K562 (cell line): ENCODE data around the gene PRKX. TPM values are rescaled to one million over a fixed set of nuclear protein-coding genes. Genes with fewer than 3 reads are reported as not detected.

ENCODE experiments used
- ATAC-seq: fragments of 200-7000 bp; cut with Tn5 transposase; 3 replicates; pipeline ENCODE4 v1.9.1; 2020; ENCODE audit warnings: moderate library complexity
- BruUV-seq: library from RNA; stranded (reverse); fragments of 400-500 nt; replicated peaks from 2 replicates; lab custom pipeline; 2021; lab: Mats Ljungman, UMichigan
- CTCF ChIA-PET: fragments of 300-600 bp; formaldehyde crosslinking; extraction: SDS; loops from one replicate; lab custom pipeline; 2021; ENCODE audit warnings: low intra/inter-chr PET ratio; lab: Yijun Ruan, JAX
- POLR2A ChIA-PET: fragments of 300-600, 350-650 bp; sonication (Branson Sonifier 250); formaldehyde crosslinking; extraction: SDS; loops from one replicate; lab custom pipeline; 2021; ENCODE audit warnings: antibody characterized with exemption, inconsistent platforms; lab: Yijun Ruan, JAX
- DNase-seq, 4 experiments: peaks; one replicate each; pipeline versions ENCODE4 v3.0.0 to v3.0.0-alpha.2; 2011 to 2018; ENCODE audit warnings: low spot score in 3 of 4, mixed read lengths in 3 of 4; ENCODE audit errors: extremely low read depth in 1 of 4
- FAIRE-seq: peaks from 2 replicates; lab custom pipeline; 2011; peaks lifted over from hg19 to GRCh38; lab: Jason Lieb, UNC
- H2AFZ ChIP-seq: 2 replicates; pipeline ENCODE4 v1.6.0; 2011; ENCODE audit warnings: low read depth, low read length, control low read depth, inconsistent platforms
- H3K27ac ChIP-seq: fragments of 200-600 bp; 3 replicates; pipeline ENCODE4 v1.8.0; 2011; ENCODE audit warnings: low read depth, mild to moderate bottlenecking, control low read depth, inconsistent platforms, low read length, moderate library complexity, mixed read lengths; ENCODE audit errors: extremely low read depth
- H3K27me3 ChIP-seq, 2 experiments: fragments of 300-600 bp in 1 of 2; 2 replicates in 1 of 2; 3 replicates in 1 of 2; pipeline versions ENCODE4 v1.6.0 to v1.8.0; 2011; ENCODE audit warnings: inconsistent platforms in 2 of 2, low read length in 2 of 2, mild to moderate bottlenecking in 1 of 2, mixed read lengths in 1 of 2, moderate library complexity in 1 of 2; ENCODE audit not compliant: control insufficient read depth in 2 of 2, insufficient read depth in 2 of 2
- H3K36me3 ChIP-seq: fragments of 300-600 bp; 3 replicates; pipeline ENCODE4 v1.8.0; 2011; ENCODE audit warnings: mild to moderate bottlenecking, low read length, inconsistent platforms; ENCODE audit not compliant: control insufficient read depth, insufficient read depth
- H3K4me1 ChIP-seq, 2 experiments: fragments of 200-600 bp in 1 of 2; replicated peaks in 1 of 2; 2 replicates in 1 of 2; 3 replicates in 1 of 2; pipeline versions ENCODE4 v1.5.1 to v1.8.0; 2011; ENCODE audit warnings: inconsistent platforms in 2 of 2, low read length in 2 of 2, mild to moderate bottlenecking in 1 of 2, mixed read lengths in 1 of 2, moderate library complexity in 1 of 2; ENCODE audit not compliant: control insufficient read depth in 2 of 2, insufficient read depth in 2 of 2
- H3K4me2 ChIP-seq: 2 replicates; pipeline ENCODE4 v1.6.1; 2011; ENCODE audit warnings: low read length, control low read depth, inconsistent platforms, mixed read lengths; ENCODE audit not compliant: insufficient read depth
- H3K4me3 ChIP-seq: fragments of 200-600 bp; sonication (generic), shearing (Covaris generic); 2 replicates; pipeline ENCODE4 v1.5.1; 2016; ENCODE audit warnings: control low read depth, inconsistent platforms
- H3K79me2 ChIP-seq: fragments of 200-600 bp; 3 replicates; pipeline ENCODE4 v1.8.0; 2011; ENCODE audit warnings: low read length, inconsistent platforms; ENCODE audit not compliant: control insufficient read depth, insufficient read depth
- H3K9ac ChIP-seq, 2 experiments: 2 replicates each; pipeline versions ENCODE4 v1.6.0 to v1.6.1; 2011; ENCODE audit warnings: low read depth in 2 of 2, low read length in 2 of 2, control low read depth in 1 of 2, inconsistent platforms in 1 of 2, mild to moderate bottlenecking in 1 of 2, mixed read lengths in 1 of 2; ENCODE audit not compliant: insufficient read depth in 1 of 2
- H3K9me1 ChIP-seq: one replicate; pipeline ENCODE4 v1.6.0; 2011; ENCODE audit warnings: inconsistent platforms, mild to moderate bottlenecking, low read length, moderate library complexity; ENCODE audit not compliant: control insufficient read depth, insufficient read depth
- H3K9me3 ChIP-seq: replicated peaks from 2 replicates; pipeline ENCODE4 v1.5.1; 2011; ENCODE audit warnings: low read depth, low read length, inconsistent platforms; ENCODE audit not compliant: control insufficient read depth, insufficient read depth
- H4K20me1 ChIP-seq: replicated peaks from 2 replicates; pipeline ENCODE4 v1.6.1; 2011; ENCODE audit warnings: low read length, inconsistent platforms, mixed read lengths; ENCODE audit not compliant: control insufficient read depth, insufficient read depth
- CBX1 ChIP-seq: sonication (generic); IDR thresholded peaks from 2 replicates; pipeline ENCODE4 v1.6.1; 2016; ENCODE audit warnings: antibody characterized with exemption, low read depth, mild to moderate bottlenecking
- CBX8 ChIP-seq: fragments of 200-600 bp; sonication (generic); IDR thresholded peaks from 2 replicates; pipeline ENCODE4 v1.6.1; 2012; ENCODE audit warnings: borderline replicate concordance, mixed run types, low read depth, mild to moderate bottlenecking, moderate library complexity, mixed read lengths, low read length, control low read depth, inconsistent platforms; ENCODE audit not compliant: poor library complexity, severe bottlenecking; ENCODE audit errors: extremely low read depth
- FOXM1 ChIP-seq, 2 experiments: fragments of 450-650 bp in 1 of 2; sonication (generic) in 1 of 2; formaldehyde crosslinking in 1 of 2; IDR thresholded peaks; 2 replicates each; pipeline versions ENCODE4 v1.6.1 to v1.9.0; 2017 to 2022; ENCODE audit warnings: low read depth in 2 of 2, mild to moderate bottlenecking in 2 of 2, missing genetic modification reagents in 1 of 2, moderate library complexity in 1 of 2
- GATA2 ChIP-seq: sonication (generic); formaldehyde crosslinking; IDR thresholded peaks from 2 replicates; pipeline ENCODE4 v1.4.0; 2020; ENCODE audit warnings: mild to moderate bottlenecking, missing genetic modification reagents
- MAFF ChIP-seq: IDR thresholded peaks from 2 replicates; pipeline ENCODE4 v1.6.1; 2012; ENCODE audit warnings: low read length, improper control_type of control experiment
- MECOM ChIP-seq: fragments of 250-450 bp; sonication (Bioruptor Pico); IDR thresholded peaks from 2 replicates; pipeline ENCODE4 v1.8.0; 2022; ENCODE audit warnings: inconsistent platforms
- MTA1 ChIP-seq: fragments of 450-650 bp; IDR thresholded peaks from 2 replicates; pipeline ENCODE4 v1.6.1; 2017; ENCODE audit warnings: borderline replicate concordance
- MXD1 ChIP-seq: fragments of 250-450 bp; sonication (Bioruptor Pico); IDR thresholded peaks from 2 replicates; pipeline ENCODE4 v1.8.0; 2021; ENCODE audit warnings: borderline replicate concordance, mild to moderate bottlenecking, moderate library complexity; ENCODE audit not compliant: poor library complexity, severe bottlenecking
- NCOA1 ChIP-seq: fragments of 450-650 bp; IDR thresholded peaks from 2 replicates; pipeline ENCODE4 v1.6.1; 2016; ENCODE audit warnings: low read depth
- NCOA2 ChIP-seq, 2 experiments: fragments of 450-650 bp; IDR thresholded peaks; 2 replicates each; pipeline ENCODE4 v1.6.1; 2018; ENCODE audit warnings: mild to moderate bottlenecking in 2 of 2, moderate library complexity in 1 of 2; ENCODE audit not compliant: partially characterized antibody in 2 of 2
- SMARCA4 ChIP-seq: fragments of 450-650 bp; IDR thresholded peaks from 2 replicates; pipeline ENCODE4 v1.6.1; 2016
- SMARCA5 ChIP-seq: fragments of 450-650 bp; IDR thresholded peaks from 2 replicates; pipeline ENCODE4 v1.6.1; 2016
- TAF15 ChIP-seq: fragments of 200-400 bp; formaldehyde crosslinking; IDR thresholded peaks from 2 replicates; pipeline ENCODE4 v1.6.1; 2017; ENCODE audit warnings: mild to moderate bottlenecking, low read depth, low read length, moderate library complexity
- TCF3 ChIP-seq: sonication (generic); formaldehyde crosslinking; IDR thresholded peaks from 2 replicates; pipeline ENCODE4 v1.4.0; 2020; ENCODE audit warnings: mild to moderate bottlenecking, missing genetic modification reagents
- TRIM24 ChIP-seq, 2 experiments: fragments of 450-650 bp; IDR thresholded peaks; 2 replicates each; pipeline ENCODE4 v1.6.1; 2016
- ZFP36 ChIP-seq: fragments of 150-350 bp; IDR thresholded peaks from 2 replicates; pipeline ENCODE4 v1.6.1; 2018; ENCODE audit warnings: low read length, low read depth; ENCODE audit not compliant: partially characterized antibody
- ZFX ChIP-seq: sonication (generic); formaldehyde crosslinking; IDR thresholded peaks from 2 replicates; pipeline ENCODE4 v1.8.0; 2022; ENCODE audit warnings: mild to moderate bottlenecking, missing genetic modification reagents, moderate library complexity
- WGBS: fragments of 100-300 bp; shearing (Covaris generic); methylation state at CpG from one replicate; pipeline ENCODE4 v1.1.6; 2016; ENCODE audit warnings: low coverage, mixed read lengths; ENCODE audit not compliant: insufficient coverage; ENCODE audit errors: missing lambda C conversion rate; 5-methylcytosine and 5-hydroxymethylcytosine counted together
- in situ Hi-C: fragments of 300-500 bp; cut with MboI; formaldehyde crosslinking; loops from 4 replicates; pipeline ENCODE4 v1.15.0; 2018; ENCODE audit warnings: inconsistent platforms, mixed read lengths
- intact Hi-C: fragments of 100-400 bp; cut with micrococcal nuclease; formaldehyde crosslinking; loops from 2 replicates; pipeline ENCODE4 v1.14.2; 2022
- polyA plus RNA-seq, 8 experiments: library from polyadenylated mRNA; depleted of rRNA in 4 of 8; stranded (reverse) in 5 of 8; unstranded in 3 of 8; fragments of >200 nt; fragmentation: Nextera tagmentation in 2 of 8; fragmentation: Illumina TruSeq in 1 of 8; extraction: Ambion mirVana in 2 of 8; extraction: Trizol in 1 of 8; gene quantifications; 2 replicates each; pipeline versions ENCODE4 v1.2.1 to v1.2.3, GENCODE V29; 2011 to 2014; ENCODE audit warnings: inconsistent platforms in 1 of 8, missing spikeins in 1 of 8
- total RNA-seq, 7 experiments: library from RNA; depleted of rRNA in 6 of 7; stranded (reverse); fragments of >200 nt in 6 of 7; fragmentation: Illumina TruSeq in 2 of 7; extraction: Trizol in 2 of 7; gene quantifications; 2 replicates each; pipeline versions ENCODE4 v1.2.1 to v1.2.3, GENCODE V29; 2011 to 2021; ENCODE audit warnings: low replicate concordance in 1 of 7
- TF ChIP-seq, protein P1 (sequence below), 2 experiments: fragments of 450-650 bp in 1 of 2; IDR thresholded peaks; 2 replicates each; pipeline ENCODE4 v1.6.1; 2011 to 2017; ENCODE audit warnings: low read depth in 2 of 2, antibody characterized with exemption in 1 of 2, borderline replicate concordance in 1 of 2, low read length in 1 of 2, mild to moderate bottlenecking in 1 of 2, mixed read lengths in 1 of 2; ENCODE audit not compliant: control insufficient read depth in 1 of 2

Gene PRKX
- total and polyA plus RNA-seq, 9 of the 15 experiments (the other 6 are each of a cell fraction or from before 2014, with no cell fraction given), result 3.3 to 29.4 (median 23.7) TPM

DNA sequence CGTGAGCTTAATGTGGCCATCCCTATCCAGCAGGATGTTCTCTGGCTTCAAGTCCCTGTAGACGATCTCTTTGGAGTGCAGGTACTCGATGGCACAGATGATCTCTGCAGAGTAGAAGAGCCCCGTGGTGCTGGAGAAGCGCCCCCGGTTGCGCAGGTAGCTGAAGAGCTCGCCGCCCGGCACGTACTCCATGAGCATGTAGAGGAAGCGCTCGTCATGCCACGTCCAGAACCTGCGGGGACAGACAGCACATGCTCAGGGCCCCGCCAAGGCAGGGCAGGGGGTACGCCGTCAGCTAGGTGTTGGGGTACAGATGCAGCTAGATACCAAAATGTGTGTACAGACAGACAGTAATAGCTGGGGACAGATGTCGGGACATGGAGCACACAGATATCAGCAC, 58.3 kb downstream of the PRKX start:
- no peaks in the 10 kb centered on the region for H3K79me2 ChIP-seq
- H2AFZ ChIP-seq, result no peak overlapping the region
- no peaks in the 10 kb centered on the region for H3K4me1 ChIP-seq
- peaks cover 49% of the 10 kb centered on the region for H3K36me3 ChIP-seq
- H3K9ac ChIP-seq, result no peak overlapping the region
- DNase-seq, result no peak
- no TSS peak for BruUV-seq
- no peaks in the 10 kb centered on the region for H3K9me3 ChIP-seq
- no peaks in the 10 kb centered on the region for H3K9me1 ChIP-seq
- no peak overlapping the region for H3K27ac ChIP-seq
- H3K27me3 ChIP-seq, result no peaks in the 10 kb centered on the region
- POLR2A ChIA-PET, result no interaction called here
- in situ Hi-C loops, result no loop called here
- TF ChIP-seq GATA2 (CRISPR knock-in tag) (no peak), MTA1 (no peak), NCOA2 (IDR thresholded peaks at IDR 0.05; ENCODE audit: partially characterized antibody in 2 of 2) (no peak), MAFF (no peak), MECOM (no peak), ZFX (CRISPR knock-in tag) (no peak), CBX8 (no peak), FOXM1 (IDR thresholded peaks at IDR 0.05; ENCODE audit: low read depth) (no peak), FOXM1 (CRISPR knock-in tag; IDR thresholded peaks at IDR 0.05; ENCODE audit: low read depth) (no peak), SMARCA4 (no peak), CBX1 (no peak), TCF3 (no peak), TRIM24 (IDR thresholded peaks at IDR 0.05) (no peak), TAF15 (no peak), NCOA1 (no peak), ZFP36 (no peak), SMARCA5 (no peak), MXD1 (CRISPR knock-in tag) (no peak)
- TF ChIP-seq, protein P1, sequence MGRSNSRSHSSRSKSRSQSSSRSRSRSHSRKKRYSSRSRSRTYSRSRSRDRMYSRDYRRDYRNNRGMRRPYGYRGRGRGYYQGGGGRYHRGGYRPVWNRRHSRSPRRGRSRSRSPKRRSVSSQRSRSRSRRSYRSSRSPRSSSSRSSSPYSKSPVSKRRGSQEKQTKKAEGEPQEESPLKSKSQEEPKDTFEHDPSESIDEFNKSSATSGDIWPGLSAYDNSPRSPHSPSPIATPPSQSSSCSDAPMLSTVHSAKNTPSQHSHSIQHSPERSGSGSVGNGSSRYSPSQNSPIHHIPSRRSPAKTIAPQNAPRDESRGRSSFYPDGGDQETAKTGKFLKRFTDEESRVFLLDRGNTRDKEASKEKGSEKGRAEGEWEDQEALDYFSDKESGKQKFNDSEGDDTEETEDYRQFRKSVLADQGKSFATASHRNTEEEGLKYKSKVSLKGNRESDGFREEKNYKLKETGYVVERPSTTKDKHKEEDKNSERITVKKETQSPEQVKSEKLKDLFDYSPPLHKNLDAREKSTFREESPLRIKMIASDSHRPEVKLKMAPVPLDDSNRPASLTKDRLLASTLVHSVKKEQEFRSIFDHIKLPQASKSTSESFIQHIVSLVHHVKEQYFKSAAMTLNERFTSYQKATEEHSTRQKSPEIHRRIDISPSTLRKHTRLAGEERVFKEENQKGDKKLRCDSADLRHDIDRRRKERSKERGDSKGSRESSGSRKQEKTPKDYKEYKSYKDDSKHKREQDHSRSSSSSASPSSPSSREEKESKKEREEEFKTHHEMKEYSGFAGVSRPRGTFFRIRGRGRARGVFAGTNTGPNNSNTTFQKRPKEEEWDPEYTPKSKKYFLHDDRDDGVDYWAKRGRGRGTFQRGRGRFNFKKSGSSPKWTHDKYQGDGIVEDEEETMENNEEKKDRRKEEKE (IDR thresholded peaks at IDR 0.05; ENCODE audit: borderline replicate concordance in 1 of 2, control insufficient read depth in 1 of 2, low read depth in 2 of 2, low read length in 1 of 2), result no peak
- TF ChIP-seq, all 486 proteins: peak for 0
- 100% methylated on average over 8 of the region's 19 CpGs for WGBS
- ATAC-seq, result no peak
- Histone ChIP-seq H3K4me3 (no peak overlapping the region), H4K20me1 (no peaks in the 10 kb centered on the region), H3K4me2 (no peak overlapping the region)
- CTCF ChIA-PET, result no interaction called here
- intact Hi-C loops, result loop anchor here (10.0 kb wide), 1 partner anchor 60 kb away; the partner anchor contains the start of gene PRKX
- no peak for FAIRE-seq
